Measurements from ENCODE around the gene COQ8A.

COQ8A gene

DNA sequence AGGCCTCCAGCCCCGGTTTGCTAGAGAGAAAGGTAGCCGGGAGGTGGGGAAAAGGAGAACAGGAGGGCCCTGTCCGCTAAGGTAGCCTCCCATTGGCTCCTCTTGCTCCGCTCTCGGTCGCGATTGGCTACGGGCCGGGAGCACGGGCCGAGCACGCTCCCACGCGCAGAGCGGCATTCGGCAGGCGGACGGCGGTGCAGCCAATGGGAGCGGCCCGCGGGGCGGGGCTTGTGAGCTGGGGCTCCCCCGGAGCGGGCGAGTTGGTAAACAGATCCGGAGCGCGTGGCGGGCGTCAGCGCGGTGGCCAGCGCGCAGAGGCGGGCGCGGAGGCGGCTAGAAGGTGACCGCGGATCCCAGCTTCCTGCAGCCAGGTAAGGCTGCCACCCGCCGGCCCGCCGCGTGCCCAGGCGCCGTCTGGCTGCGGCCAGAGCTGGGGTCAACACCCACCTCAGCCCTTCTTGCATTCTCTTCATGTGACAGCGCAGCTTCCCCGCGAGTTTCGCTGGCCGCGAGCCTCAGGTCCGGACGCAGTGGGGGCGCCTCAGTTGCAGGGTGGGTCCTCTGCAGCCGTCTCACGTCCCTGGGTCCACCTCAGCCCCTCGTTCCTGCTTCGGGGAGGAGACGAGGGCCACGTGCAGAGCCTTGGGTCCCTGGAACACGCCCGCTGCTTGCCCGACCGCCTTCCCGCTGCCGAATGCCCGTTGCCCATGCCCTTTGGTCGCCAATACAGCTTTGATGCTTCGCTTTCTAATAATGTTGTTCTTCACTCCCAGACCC, at the start of gene COQ8A:
COQ8A (plus strand) TSS at position 266 of the 777 bp plus-strand sequence. CDS start 21,092 bp downstream, outside the sequence.
- DNase-seq (ENCODE audit: low spot score) (peak; percentile 99), FAIRE-seq (peak; percentile 77)

DNA sequence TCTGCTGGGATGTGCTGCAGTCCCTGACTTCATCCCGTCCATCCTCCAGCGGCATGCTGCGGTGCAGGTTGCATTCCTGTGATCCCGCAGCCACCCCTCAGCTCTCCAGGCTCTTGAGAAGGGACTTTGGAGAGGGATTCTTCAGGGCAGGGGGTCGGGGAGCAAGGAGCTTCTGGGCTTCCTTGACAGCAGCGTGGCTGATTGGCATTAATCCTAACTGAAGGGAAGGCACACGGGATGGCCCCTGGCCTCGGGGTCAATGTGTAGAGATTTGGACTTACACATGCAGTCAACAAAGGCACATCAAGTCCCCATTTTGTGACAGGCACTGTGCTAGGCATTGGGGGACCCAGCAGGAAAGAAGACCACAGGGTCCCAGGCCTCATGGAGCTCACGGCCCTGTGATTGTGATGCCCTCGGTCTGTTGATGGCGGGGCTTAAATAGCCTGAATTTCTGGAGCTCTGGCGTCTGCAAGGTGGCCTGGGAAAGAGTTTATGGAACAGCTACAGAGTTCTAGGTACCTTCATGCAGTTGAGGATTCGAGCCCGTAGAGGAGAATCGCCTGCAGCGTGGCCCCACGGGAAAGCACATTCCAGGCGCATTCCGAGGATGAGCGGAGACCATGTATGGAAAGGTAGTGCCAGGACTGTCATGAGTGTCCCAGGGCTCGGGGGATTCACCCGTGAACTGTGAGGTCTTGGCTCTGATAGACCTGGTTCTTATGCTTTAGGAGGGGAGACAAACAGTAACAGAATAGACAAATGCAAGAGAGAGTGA, 49.6 kb upstream of the COQ8A start:
- DNase-seq (ENCODE audit: low spot score) = no peak
- FAIRE-seq = no peak

DNA sequence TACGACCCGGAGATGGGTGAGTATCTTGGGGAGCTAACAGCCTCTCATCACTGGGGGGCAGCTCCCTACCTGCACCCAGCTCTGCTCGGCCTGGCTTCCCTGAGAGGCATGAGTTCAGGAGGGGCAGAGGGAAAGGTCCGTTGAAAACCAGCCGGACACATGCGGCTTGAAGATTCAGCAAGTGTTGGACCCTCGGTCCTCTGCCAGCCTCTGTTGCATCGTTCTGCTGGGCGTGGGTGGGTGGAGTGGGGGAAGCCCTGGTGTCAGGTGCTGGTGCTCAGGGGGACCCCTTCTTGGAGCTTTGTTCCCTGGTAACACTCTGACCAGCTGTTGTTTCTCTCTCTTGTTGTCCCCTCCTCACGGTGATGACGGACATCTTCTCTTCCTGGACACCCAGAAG, 48.7 kb upstream of the COQ8A start:
- FAIRE-seq (no peak), DNase-seq (ENCODE audit: low spot score) (no peak)

DNA sequence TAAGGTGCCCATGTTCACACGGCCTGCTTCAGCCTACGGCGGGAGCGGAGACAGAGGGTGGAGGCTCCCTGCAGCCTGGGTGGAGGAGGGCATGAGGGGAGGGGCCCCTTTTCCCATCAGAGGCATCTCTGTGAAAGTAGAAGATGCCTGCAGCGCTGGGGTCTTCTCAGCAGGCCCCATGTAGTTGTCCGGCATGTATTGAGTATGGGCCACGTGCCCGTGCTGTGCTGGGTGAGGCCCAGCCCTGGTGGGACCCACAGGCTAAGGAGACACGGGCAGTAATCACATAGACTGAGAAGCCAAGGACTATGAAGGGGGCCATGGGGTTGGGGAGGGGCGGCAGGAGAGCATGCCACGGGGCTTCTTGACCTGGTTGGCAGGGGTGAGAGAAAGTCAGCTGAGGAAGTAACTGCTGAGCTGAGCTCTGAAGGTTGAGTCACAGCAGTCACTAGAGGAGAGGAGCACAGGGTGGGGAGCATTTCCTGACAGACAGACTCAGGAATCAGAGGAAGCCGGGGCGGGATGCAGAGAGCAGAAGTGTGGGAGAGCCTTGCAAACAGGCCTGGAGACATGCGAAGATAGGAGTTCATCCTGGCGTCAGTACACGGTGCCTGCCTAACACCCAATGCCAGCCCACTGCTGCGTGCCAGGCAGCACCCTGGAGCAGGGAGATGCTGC, 48.1 kb upstream of the COQ8A start:
- no peak for DNase-seq (ENCODE audit: low spot score)
- FAIRE-seq = no peak

DNA sequence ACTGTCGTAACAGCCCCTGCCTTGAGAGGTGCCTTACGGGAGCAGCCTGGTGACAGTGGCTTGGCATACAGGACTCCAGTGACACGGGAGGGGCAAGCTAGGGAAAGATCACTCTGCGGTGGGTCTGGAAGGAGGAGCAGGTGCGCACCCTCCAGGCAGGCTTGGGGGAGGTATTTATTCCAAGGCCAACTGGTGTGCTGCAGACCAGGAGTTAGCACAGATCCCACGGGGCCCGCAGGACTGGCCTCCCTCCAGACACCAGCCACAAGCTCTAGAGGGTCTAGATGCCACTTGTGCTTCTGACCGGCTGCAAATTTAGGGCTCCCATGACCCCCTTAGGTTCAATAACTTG, 47.6 kb upstream of the COQ8A start:
- DNase-seq (ENCODE audit: low spot score) (no peak), FAIRE-seq (no peak)

DNA sequence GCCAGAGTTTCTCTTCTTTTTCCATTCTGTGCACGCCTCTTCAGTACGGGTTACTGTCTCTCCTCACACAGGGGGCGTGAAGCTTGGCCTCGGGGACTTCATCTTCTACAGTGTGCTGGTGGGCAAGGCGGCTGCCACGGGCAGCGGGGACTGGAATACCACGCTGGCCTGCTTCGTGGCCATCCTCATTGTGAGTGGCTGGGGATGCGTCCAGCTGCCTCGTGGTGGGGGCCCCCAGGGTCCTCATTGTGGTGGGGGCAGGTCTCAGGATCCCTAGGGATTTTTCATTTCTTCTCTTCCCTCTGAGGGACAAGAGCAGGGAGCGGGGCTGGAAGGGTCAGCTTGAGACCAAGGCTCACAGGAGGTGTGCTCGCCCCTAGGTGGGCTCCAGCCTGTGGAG, 46.2 kb upstream of the COQ8A start:
- FAIRE-seq = no peak

DNA sequence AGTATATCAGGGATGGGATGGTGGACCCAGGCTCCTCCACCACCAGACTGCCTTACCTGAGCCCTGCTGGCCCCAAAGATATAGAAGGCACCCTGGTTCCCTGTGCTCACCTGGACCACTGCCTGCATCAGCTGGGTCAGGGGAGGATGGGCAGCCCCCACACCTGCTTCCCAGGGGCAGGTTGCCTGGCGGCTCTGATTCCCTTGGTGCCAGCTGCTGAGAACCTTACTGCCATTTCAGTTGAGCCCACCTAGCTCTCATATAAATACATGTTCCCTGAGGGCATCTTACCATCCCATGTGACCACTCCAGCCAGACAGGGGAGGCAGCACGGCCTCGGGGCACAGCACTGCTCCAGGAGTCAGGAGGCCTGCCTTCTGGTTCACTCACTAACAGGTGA, 45.3 kb upstream of the COQ8A start:
- FAIRE-seq (no peak), DNase-seq (ENCODE audit: low spot score) (no peak)

More for the DNA sequence above, 46.2 kb upstream of the COQ8A start:
- DNase-seq (ENCODE audit: low spot score) = no peak

DNA sequence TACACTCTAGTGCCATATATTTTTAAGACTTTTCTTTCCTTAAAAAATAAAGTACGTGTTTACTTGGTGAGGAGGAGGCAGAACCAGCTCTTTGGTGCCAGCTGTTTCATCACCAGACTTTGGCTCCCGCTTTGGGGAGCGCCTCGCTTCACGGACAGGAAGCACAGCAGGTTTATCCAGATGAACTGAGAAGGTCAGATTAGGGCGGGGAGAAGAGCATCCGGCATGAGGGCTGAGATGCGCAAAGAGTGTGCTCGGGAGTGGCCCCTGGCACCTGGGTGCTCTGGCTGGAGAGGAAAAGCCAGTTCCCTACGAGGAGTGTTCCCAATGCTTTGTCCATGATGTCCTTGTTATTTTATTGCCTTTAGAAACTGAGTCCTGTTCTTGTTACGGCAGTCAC, 44.5 kb upstream of the COQ8A start:
- FAIRE-seq (no peak), DNase-seq (ENCODE audit: low spot score) (no peak)

DNA sequence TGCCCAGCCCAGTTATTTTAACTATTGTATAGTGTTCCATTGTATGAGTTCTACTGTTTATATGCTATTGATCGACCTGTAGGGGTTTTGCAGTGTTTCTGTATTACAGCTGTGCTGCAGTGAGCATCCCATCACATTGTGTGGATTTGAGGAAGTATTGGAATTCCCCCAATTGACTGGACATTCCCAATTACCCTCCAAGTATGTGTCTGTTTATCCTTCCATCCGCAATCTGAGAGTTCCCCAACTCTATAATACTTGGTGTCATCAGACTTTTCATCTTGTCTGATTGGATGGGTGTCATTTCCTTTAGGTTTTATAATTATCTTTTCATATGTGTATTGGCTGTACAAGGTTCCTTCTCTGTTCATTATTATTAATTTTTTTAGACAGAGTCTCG, 41.8 kb upstream of the COQ8A start:
- FAIRE-seq (no peak), DNase-seq (ENCODE audit: low spot score) (no peak)

DNA sequence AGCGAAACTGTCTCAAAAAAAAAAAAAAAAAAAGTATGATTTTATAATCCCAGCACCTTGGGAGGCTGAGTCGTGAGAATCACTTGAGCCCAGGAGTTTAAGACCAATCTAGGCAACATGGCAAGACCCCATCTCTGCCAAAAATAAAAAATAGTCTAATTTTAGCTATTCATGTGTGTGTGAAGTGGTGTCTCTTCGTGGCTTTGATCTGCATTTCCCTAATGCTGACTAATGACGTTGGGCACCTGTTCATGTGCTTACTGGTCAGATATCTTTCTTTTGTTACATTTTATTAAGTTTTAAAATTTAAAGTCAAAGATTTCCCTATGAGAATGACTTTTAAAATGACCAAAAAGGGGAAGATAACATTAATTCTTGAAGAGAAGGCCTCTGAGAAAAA, 38.7 kb upstream of the COQ8A start:
- FAIRE-seq = no peak

DNA sequence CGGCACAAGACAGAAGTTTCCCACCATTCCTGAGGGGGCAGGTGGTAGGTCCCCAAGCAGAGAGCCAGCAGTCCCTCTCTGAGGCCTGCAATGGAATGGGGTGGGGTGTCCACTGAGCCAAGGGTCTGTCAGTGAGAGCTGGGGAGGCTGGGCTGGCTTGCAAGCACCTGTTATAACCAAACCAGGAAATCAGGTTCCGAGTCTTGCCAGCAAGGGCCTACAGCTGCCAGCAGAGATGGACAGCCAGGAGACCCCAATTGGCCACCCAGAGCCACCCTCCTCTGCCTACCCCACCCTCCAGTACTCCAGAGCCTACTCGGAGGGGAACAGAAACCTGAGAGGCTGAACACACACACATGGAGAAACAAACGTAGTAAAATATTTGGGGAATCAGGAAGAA, 37.5 kb upstream of the COQ8A start:
- DNase-seq (ENCODE audit: low spot score) = no peak
- FAIRE-seq = no peak

More for the DNA sequence above, 38.7 kb upstream of the COQ8A start:
- DNase-seq (ENCODE audit: low spot score) = no peak

DNA sequence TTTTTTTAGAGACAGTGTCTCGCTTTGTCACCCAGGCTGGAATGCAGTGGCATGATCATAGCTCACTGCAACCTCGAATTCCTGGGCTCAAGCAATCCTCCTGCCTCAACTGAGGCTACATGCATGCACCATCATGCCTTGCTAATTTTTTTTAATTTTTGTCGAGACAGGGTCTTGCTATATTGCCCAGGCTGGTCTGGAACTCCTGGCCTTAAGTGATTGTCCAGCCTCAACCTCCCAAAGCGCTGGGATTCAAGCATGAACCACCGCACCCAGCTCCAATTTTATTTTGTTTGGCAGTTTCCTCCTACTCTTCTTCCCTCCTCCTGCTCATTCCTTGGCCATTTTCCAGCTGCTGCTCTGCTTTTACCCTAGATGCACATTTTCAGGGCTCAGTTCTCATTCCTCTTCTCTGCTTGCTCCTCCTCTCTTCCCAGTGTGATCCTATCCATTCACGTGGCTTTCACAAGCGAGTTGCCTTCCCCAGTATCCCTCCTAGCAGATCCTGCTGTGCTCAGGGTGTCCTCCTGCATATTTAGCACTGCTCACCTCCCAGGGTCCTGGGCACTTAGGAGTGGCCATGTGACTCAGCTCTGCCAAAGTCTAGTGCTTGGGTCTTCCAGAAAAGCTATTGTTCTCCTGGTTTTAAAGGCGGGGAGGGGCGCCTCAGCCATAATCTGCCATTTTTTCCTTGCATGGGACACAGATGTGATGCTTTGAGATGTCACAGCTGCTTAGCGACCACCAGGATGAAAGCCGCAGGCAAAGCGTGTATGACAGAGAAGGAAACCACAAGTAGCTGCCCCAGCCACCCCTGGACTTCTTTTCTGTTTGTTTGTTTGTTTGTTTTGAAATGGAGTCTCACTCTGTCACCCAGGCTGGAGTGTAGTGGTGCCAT, 36.0 kb upstream of the COQ8A start:
- FAIRE-seq (no peak), DNase-seq (ENCODE audit: low spot score) (no peak)

DNA sequence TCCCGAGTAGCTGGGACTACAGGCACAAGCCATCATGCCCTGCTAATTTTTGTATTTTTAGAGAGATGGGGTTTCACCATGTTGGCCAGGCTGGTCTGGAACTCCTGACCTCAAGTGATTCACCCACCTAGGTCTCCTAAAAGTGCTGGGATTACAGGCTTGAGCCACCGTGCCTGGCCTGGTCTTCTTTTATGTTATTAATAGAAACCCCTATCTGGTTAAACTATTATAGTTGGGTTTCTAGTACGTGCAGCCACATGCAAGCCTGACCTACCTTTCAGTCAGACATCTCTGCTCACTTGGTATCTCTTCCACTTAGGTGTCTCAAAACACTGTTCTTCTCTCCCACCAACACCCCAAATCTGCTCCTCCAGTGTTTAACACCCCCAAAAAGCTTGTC, 35.3 kb upstream of the COQ8A start:
- DNase-seq (ENCODE audit: low spot score) = no peak

DNA sequence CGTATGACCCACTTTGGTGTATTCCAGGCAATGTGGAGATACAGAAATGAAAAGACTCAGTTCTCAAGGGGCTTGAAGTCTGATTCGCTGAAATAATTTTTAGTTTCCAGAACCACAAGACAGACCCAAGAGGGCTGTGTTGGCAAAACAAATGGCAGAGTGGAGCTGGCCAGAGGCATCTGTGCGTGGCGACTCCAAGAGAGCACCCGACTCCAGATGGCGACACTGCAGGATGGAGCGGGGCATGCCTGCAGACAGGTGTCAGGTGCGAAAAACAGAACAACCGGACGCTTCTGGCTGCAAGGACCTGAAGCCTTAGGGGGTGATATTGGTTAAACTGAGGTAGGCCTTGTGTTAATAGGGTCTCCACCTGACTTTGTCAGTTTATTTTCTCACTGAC, 31.7 kb upstream of the COQ8A start:
- no peak for FAIRE-seq
- DNase-seq (ENCODE audit: low spot score) = no peak

More for the DNA sequence above, 35.3 kb upstream of the COQ8A start:
- no peak for FAIRE-seq

DNA sequence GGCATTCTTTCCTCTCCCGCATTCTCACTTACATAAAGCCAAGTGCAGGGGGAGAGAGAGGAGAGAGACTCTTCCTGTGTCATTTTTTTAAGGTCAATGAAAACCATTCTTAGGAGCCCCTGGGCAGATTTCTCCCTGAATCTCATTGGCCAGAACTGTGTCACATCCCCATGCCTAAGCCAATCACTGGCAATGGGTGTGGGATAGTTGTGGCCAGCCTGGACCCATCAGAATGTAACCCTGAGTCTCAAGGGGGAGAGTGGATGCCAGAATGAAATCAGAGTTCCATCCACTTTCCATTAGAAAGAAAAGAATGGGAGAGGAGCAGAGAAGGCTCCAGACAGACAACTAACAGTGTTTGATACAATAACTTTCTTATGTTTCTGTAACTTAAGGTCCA, 31.2 kb upstream of the COQ8A start:
- FAIRE-seq = no peak
- DNase-seq (ENCODE audit: low spot score) = no peak

DNA sequence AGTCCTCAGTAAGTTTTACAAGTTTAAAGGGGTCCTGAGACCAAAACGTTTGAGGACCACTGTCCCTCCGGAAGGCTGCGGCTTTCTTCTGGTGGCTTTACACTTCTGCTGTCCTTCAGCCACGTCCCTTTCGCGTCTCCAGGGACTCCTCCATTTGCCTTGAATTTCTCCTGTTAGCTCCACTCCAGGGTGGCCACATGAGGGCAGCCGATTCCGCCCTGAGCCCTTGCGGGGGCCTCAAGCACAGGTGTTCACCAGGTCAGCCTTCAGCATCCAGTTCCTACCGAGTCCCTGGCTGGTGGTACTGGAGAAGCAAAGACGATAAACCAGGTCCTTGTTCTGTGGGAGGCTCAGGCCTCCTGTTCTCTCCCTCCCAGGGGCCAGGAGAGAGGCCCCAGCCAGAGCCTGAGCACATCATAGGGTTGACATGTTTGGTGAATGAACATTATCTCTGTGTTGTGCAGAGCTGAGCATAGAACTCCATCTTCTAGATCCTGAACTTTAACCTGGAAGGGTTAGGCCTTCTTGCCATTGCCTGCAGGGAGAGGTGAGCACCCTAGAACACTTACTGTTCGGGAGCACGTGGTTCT, 27.4 kb upstream of the COQ8A start:
- FAIRE-seq = no peak

DNA sequence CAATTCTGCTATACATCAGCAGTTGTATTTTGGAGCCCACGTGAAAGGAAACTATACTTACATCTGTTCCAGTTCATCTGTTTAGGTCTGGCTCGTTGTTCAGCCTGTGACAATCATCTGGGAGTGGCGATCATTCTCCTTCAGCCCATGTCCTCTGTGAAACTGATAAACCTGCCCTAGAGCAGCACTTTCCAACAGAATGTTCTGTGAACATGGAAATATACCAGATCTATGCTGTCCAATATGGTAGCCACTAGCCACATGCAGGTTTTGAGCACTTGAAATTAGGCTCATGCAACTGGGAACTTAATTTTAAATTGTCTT, 24.5 kb upstream of the COQ8A start:
- DNase-seq (ENCODE audit: low spot score) = no peak
- no peak for FAIRE-seq

More for the DNA sequence above, 27.4 kb upstream of the COQ8A start:
- peak; percentile 13 for DNase-seq (ENCODE audit: low spot score)

DNA sequence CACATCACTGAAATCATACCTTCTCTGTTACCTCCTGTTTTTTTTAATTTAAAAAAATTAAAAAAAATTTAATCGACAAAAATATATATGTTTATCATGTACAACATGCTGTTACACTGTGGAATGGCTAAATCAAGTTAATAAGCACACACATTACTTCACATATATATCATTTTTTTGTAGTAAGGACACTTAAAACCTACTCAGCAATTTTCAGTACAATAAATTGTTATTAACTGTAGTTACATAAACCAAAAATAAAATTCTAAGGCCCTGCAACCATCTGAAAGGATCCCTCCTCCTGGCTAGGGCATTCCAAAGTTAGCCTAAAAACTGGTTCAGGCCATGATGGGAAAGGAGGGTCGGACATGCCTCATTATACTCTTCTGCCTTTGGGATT, 23.6 kb upstream of the COQ8A start:
- DNase-seq (ENCODE audit: low spot score) (no peak), FAIRE-seq (no peak)

DNA sequence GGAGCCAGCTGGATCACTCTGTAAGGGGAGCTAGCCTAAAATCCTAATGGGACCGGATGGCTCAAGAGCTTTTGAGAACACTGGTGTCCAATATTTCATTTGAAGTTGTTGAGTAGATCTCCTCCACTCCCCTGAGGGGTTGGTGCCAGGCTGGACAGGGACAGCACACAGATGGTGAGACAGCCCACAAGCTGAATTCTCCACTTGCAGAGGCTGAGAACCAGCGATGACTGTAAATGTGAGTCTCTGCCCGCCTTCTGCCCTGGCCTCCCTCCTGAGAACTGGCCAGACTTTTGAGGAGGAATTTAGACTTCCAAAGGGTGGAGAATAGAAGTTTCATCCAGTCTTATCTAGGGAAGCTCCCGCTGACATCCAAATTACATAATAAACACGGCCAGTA, 20.5 kb upstream of the COQ8A start:
- FAIRE-seq (no peak), DNase-seq (ENCODE audit: low spot score) (no peak)

DNA sequence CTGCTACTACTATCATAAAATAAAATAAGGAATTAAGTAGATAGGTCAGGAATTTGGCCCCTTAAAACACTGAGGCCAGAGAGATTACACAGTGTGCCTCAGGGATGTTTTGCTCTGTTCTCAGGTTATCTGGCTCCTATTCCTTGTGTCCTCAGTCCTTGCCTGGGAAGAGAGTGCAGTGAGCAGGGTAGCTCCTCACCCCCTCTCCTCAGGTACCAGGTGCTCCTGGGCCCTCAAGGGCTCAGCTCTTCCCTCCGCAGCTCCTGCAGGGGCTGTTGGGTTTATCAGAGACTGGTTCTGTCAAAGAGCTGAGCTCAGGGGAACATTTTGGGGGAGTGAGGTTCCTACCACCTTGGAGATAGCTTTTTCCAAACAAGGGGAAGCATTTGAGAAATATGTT, 20.1 kb upstream of the COQ8A start:
- DNase-seq (ENCODE audit: low spot score) (no peak), FAIRE-seq (no peak)

DNA sequence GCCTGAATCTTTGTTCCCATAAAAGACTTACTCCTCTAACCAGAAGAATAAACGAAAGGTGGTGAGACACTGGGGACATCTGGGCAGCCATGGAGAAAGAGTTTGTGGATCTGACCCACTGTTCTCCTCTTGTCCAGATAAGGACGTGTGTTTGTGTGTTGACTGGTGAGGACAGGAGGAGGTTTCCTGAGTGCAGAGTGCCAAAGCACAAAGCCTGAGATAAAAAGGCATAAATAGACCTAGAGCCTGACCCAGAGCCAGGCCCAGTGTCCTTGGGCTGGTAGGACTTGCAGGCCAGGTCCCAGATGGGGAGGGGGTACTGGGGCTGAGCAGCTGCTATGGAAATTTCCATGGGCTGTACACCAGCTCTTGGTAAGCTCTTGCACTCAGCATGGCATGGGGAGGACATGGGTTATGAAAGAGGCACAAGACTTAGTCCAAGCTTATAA, 19.6 kb upstream of the COQ8A start:
- FAIRE-seq (no peak), DNase-seq (ENCODE audit: low spot score) (no peak)
